ENCODE data around the gene DDN.

GRCh38 chr12:48979602-48980388 lies 19.4 kb downstream of the DDN start:
- TF ChIP-seq EZH2phosphoT487 (IDR thresholded peaks at IDR 0.05; ENCODE audit: borderline replicate concordance, low read length) (no peak), CTCF (conservative IDR thresholded peaks at IDR 0.05; ENCODE audit: low read depth, low read length) (no peak), EZH2 (IDR thresholded peaks at IDR 0.05; ENCODE audit: low read length, unreplicated experiment) (peak; percentile 12)

All from PC-3 (cell line).